CD4-positive, alpha-beta T cell treated with Interleukin-6 at 100 ng/mL for 8 hours (primary cell): ENCODE data around the gene GRIA1.

Experiments
- DNase-seq: peaks from one replicate; pipeline ENCODE4 v3.0.0-alpha.2; 2020; ENCODE audit warnings: mixed read lengths, low spot score

The GRIA1 gene

GRCh38 chr5:153490118-153491037 lies at the start of gene GRIA1:
Gene GRIA1 (plus strand): TSS chr5:153490670.
- no peak for DNase-seq

- no peak for DNase-seq
Measured at GRCh38 chr5:153445875-153446579, 44.4 kb upstream of the GRIA1 start.

GRCh38 chr5:153447534-153447933 lies 42.9 kb upstream of the GRIA1 start:
- DNase-seq: no peak

- no peak for DNase-seq
Measured at GRCh38 chr5:153456354-153456753, 34.1 kb upstream of the GRIA1 start.

- DNase-seq: no peak
Measured at GRCh38 chr5:153456993-153457392, 33.5 kb upstream of the GRIA1 start.

GRCh38 chr5:153458268-153458667 lies 32.2 kb upstream of the GRIA1 start:
- DNase-seq: no peak

GRCh38 chr5:153459051-153459743 lies 31.3 kb upstream of the GRIA1 start:
- DNase-seq: no peak

GRCh38 chr5:153460421-153460820 lies 30.0 kb upstream of the GRIA1 start:
- no peak for DNase-seq

GRCh38 chr5:153461341-153461740 lies 29.1 kb upstream of the GRIA1 start:
- no peak for DNase-seq

GRCh38 chr5:153463806-153464205 lies 26.7 kb upstream of the GRIA1 start:
- no peak for DNase-seq

- DNase-seq: no peak
Measured at GRCh38 chr5:153467546-153467945, 22.9 kb upstream of the GRIA1 start.

GRCh38 chr5:153469423-153469822 lies 21.0 kb upstream of the GRIA1 start:
- DNase-seq: no peak

GRCh38 chr5:153470736-153471135 lies 19.7 kb upstream of the GRIA1 start:
- DNase-seq: no peak

GRCh38 chr5:153476767-153477166 lies 13.7 kb upstream of the GRIA1 start:
- DNase-seq: no peak

GRCh38 chr5:153480401-153480800 lies 10.1 kb upstream of the GRIA1 start:
- no peak for DNase-seq

- DNase-seq: no peak
Measured at GRCh38 chr5:153483482-153483881, 7.0 kb upstream of the GRIA1 start.

GRCh38 chr5:153485641-153486040 lies 4.8 kb upstream of the GRIA1 start:
- no peak for DNase-seq

GRCh38 chr5:153486771-153487170 lies 3.7 kb upstream of the GRIA1 start:
- no peak for DNase-seq

GRCh38 chr5:153489611-153490010 lies 859 bp upstream of the GRIA1 start:
- DNase-seq: no peak

GRCh38 chr5:153491038-153491744 lies 721 bp downstream of the GRIA1 start:
- DNase-seq: no peak

- no peak for DNase-seq
Measured at GRCh38 chr5:153491856-153492255, 1.4 kb downstream of the GRIA1 start.

GRCh38 chr5:153496835-153497234 lies 6.4 kb downstream of the GRIA1 start:
- DNase-seq: no peak
